ENCODE measurements around the gene DOCK4. TPM values are rescaled to one million over a fixed set of nuclear protein-coding genes. Genes with fewer than 3 reads are reported as not detected.

Gene DOCK4
- total RNA-seq, 1 donor from 2014 or later, result 10.6 TPM

GRCh38 chr7:112022128-112022527 is 184.1 kb downstream of the DOCK4 start:
- no peak overlapping the region for H3K4me3 ChIP-seq (ENCODE audit: low read depth, low read length)
- DNase-seq (ENCODE audit: low read depth), result no peak
- no peak for TF ChIP-seq CTCF (conservative IDR thresholded peaks at IDR 0.05; ENCODE audit: low read depth, low read length)

GRCh38 chr7:112021379-112022044 is 184.7 kb downstream of the DOCK4 start:
- no peak for TF ChIP-seq CTCF (conservative IDR thresholded peaks at IDR 0.05; ENCODE audit: low read depth, low read length)
- DNase-seq (ENCODE audit: low read depth), result no peak
- H3K4me3 ChIP-seq (ENCODE audit: low read depth, low read length), result no peak overlapping the region

GRCh38 chr7:112020800-112021199 is 185.4 kb downstream of the DOCK4 start:
- TF ChIP-seq CTCF (conservative IDR thresholded peaks at IDR 0.05; ENCODE audit: low read depth, low read length), result no peak
- no peak for DNase-seq (ENCODE audit: low read depth)
- no peak overlapping the region for H3K4me3 ChIP-seq (ENCODE audit: low read depth, low read length)

- no peak for TF ChIP-seq CTCF (conservative IDR thresholded peaks at IDR 0.05; ENCODE audit: low read depth, low read length)
- DNase-seq (ENCODE audit: low read depth), result no peak
- H3K4me3 ChIP-seq (ENCODE audit: low read depth, low read length), result no peak overlapping the region
These were observed 186.3 kb downstream of the DOCK4 start for GRCh38 chr7:112019932-112020331.

GRCh38 chr7:112018305-112019030 is 187.7 kb downstream of the DOCK4 start:
- TF ChIP-seq CTCF (conservative IDR thresholded peaks at IDR 0.05; ENCODE audit: low read depth, low read length), result no peak
- H3K4me3 ChIP-seq (ENCODE audit: low read depth, low read length), result no peak overlapping the region
- no peak for DNase-seq (ENCODE audit: low read depth)

- no peak for TF ChIP-seq CTCF (conservative IDR thresholded peaks at IDR 0.05; ENCODE audit: low read depth, low read length)
These were observed 191.1 kb downstream of the DOCK4 start for GRCh38 chr7:112015146-112015545.

More at GRCh38 chr7:112015146-112015545, 191.1 kb downstream of the DOCK4 start:
- no peak for DNase-seq (ENCODE audit: low read depth)
- no peak overlapping the region for H3K4me3 ChIP-seq (ENCODE audit: low read depth, low read length)
